Measurements from ENCODE around the gene CEACAM7. TPM values are rescaled to one million over a fixed set of nuclear protein-coding genes. Genes with fewer than 3 reads are reported as not detected.

The CEACAM7 gene
- total RNA-seq, 4 donors from 2014 or later = 0.49 to 1.8 (median 0.51) TPM; not detected in 1

- DNase-seq = no peak
These were observed 63.1 kb downstream of the CEACAM7 start for GRCh38 chr19:41624937-41625336.

GRCh38 chr19:41624515-41624914 lies 63.6 kb downstream of the CEACAM7 start:
- H3K36me3 ChIP-seq = no peaks in the 10 kb centered on the region
- H3K27ac ChIP-seq = no peak overlapping the region
- intact Hi-C loops (cut with DNase I; ENCODE audit: low total_unique reads) = no loop called here
- no peaks in the 10 kb centered on the region for H3K9me3 ChIP-seq
- DNase-seq = no peak
- TF ChIP-seq CTCF (IDR thresholded peaks at IDR 0.05) (no peak), POLR2A (IDR thresholded peaks at IDR 0.05) (no peak)
- no peaks in the 10 kb centered on the region for H3K4me1 ChIP-seq
- no peaks in the 10 kb centered on the region for H3K27me3 ChIP-seq
- no peak overlapping the region for H3K4me3 ChIP-seq

More at GRCh38 chr19:41624937-41625336, 63.1 kb downstream of the CEACAM7 start:
- H3K4me1 ChIP-seq = no peaks in the 10 kb centered on the region
- H3K27me3 ChIP-seq = no peaks in the 10 kb centered on the region
- TF ChIP-seq POLR2A (IDR thresholded peaks at IDR 0.05) (no peak), CTCF (IDR thresholded peaks at IDR 0.05) (no peak)
- H3K9me3 ChIP-seq = no peaks in the 10 kb centered on the region
- intact Hi-C loops (cut with DNase I; ENCODE audit: low total_unique reads) = no loop called here
- H3K4me3 ChIP-seq = no peak overlapping the region
- H3K36me3 ChIP-seq = no peaks in the 10 kb centered on the region
- H3K27ac ChIP-seq = no peak overlapping the region

GRCh38 chr19:41623360-41623759 lies 64.7 kb downstream of the CEACAM7 start:
- DNase-seq = no peak
- intact Hi-C loops (cut with DNase I; ENCODE audit: low total_unique reads) = no loop called here
- Histone ChIP-seq H3K4me1 (no peaks in the 10 kb centered on the region), H3K4me3 (no peak overlapping the region), H3K27me3 (no peaks in the 10 kb centered on the region), H3K9me3 (no peaks in the 10 kb centered on the region), H3K36me3 (no peaks in the 10 kb centered on the region), H3K27ac (no peak overlapping the region)
- TF ChIP-seq POLR2A (IDR thresholded peaks at IDR 0.05) = no peak
- no peak for TF ChIP-seq CTCF (IDR thresholded peaks at IDR 0.05)

Small RNA genes within 50 kb of the gene (small RNA-seq; reads per million reads assigned to genes)
- not detected for gene AC243960.4

Other genes starting within 250 kb of the CEACAM7 start
- gene DMAC2, start 248.4 kb downstream of the CEACAM7 start, total RNA-seq = 10 to 100 TPM; 25.8 to 89.4 (median 32.9) TPM
- not detected for gene ERICH4, start 245.1 kb downstream of the CEACAM7 start, total RNA-seq
- gene CEACAM21, start 112.1 kb downstream of the CEACAM7 start, total RNA-seq = 1 to 10 TPM in 3 of 4 donors, not detected in 1; 1.1 to 2.8 (median 2.6) TPM
- under 1 TPM in 2 of 4 donors, not detected in 2; 0.26 to 0.61 TPM for gene CEACAM4, start 61.2 kb downstream of the CEACAM7 start, total RNA-seq
- under 1 TPM in 2 of 4 donors, not detected in 2; 0.29 to 0.51 TPM for gene CEACAM5, start 20.4 kb upstream of the CEACAM7 start, total RNA-seq
- under 1 TPM in 1 of 4 donors, not detected in 3; 0.41 TPM for gene CEACAM6, start 67.3 kb upstream of the CEACAM7 start, total RNA-seq
- gene CEACAM3, start 108.3 kb upstream of the CEACAM7 start, total RNA-seq = not detected
- not detected for gene LYPD4, start 156.4 kb upstream of the CEACAM7 start, total RNA-seq
- gene DMRTC2, start 156.8 kb upstream of the CEACAM7 start, total RNA-seq = under 1 TPM in 1 of 4 donors, not detected in 3; 0.14 TPM
- gene RPS19, start 172.0 kb upstream of the CEACAM7 start, total RNA-seq = 1,000 to 10,000 TPM in 2 of 4 donors, 100 to 1,000 TPM in 2; 324 to 1,895 (median 1,094) TPM
- gene CD79A, start 189.0 kb upstream of the CEACAM7 start, total RNA-seq = under 1 TPM in 2 of 4 donors, not detected in 2; 0.29 to 0.62 TPM
- 100 to 1,000 TPM in 1 of 4 donors, 10 to 100 TPM in 3; 13.5 to 118 (median 37.1) TPM for gene ARHGEF1, start 194.9 kb upstream of the CEACAM7 start, total RNA-seq
- gene ERFL, start 240.2 kb upstream of the CEACAM7 start, total RNA-seq = 1 to 10 TPM in 1 of 4 donors, not detected in 3; 1.7 TPM